AG04450 (cell line): ENCODE results near the gene DNASE2. TPM values are rescaled to one million over a fixed set of nuclear protein-coding genes. Genes with fewer than 3 reads are reported as not detected.
"Not testable (repeated sequence)": the region's sequence is repeated elsewhere in the genome, so short reads cannot be mapped to it uniquely, and the experiment has no call there.

Source experiments
- CTCF ChIA-PET: fragments of 300-600, 350-600 bp; formaldehyde crosslinking; extraction: SDS; loops from one replicate; lab custom pipeline; 2022; ENCODE audit warnings: antibody characterized with exemption, inconsistent platforms; lab: Charles Lee
- POLR2A ChIA-PET: fragments of 350-600 bp; formaldehyde crosslinking; extraction: SDS; loops from one replicate; lab custom pipeline; 2021; ENCODE audit warnings: antibody characterized with exemption, inconsistent platforms; lab: Yijun Ruan, JAX
- DNase-seq: peaks from one replicate; pipeline ENCODE4 v3.0.0-alpha.2; 2011; ENCODE audit warnings: low read depth, low spot score
- H3K27ac ChIP-seq: one replicate; pipeline ENCODE4 v1.5.1; 2012; ENCODE audit warnings: low read depth, low read length, control low read depth
- H3K27me3 ChIP-seq: one replicate; pipeline ENCODE4 v1.6.0; 2012; ENCODE audit warnings: low read length; ENCODE audit not compliant: control insufficient read depth, insufficient read depth
- H3K4me3 ChIP-seq: 2 replicates; pipeline ENCODE4 v1.5.1; 2011; ENCODE audit warnings: mild to moderate bottlenecking, low read depth, low read length, control low read depth
- H3K9me3 ChIP-seq: 2 replicates; pipeline ENCODE4 v1.5.1; 2012; ENCODE audit warnings: low read length; ENCODE audit not compliant: control insufficient read depth, insufficient read depth
- polyA plus RNA-seq: library from polyadenylated mRNA; depleted of rRNA; stranded (reverse); fragments of >200 nt; gene quantifications from 2 replicates; pipeline ENCODE4 v1.2.3, GENCODE V29; 2011
- TF ChIP-seq, protein P1 (sequence below): IDR thresholded peaks from 2 replicates; pipeline ENCODE4 v1.5.1; 2011; ENCODE audit warnings: low read depth, low read length, control low read depth, inconsistent platforms

The DNASE2 gene
- polyA plus RNA-seq, 1 experiment, result 28.9 TPM

- POLR2A ChIA-PET, result interaction anchor here (0.6 to 1.5 kb wide), 6 partner anchors 8 to 100 kb away, joined by 4 to 8 read pairs (median 4); partner anchors contain the start of genes DNASE2 and JUNB
- Histone ChIP-seq H3K4me3 (peak overlapping the region; percentile 91), H3K27ac (peak overlapping the region; percentile 21), H3K9me3 (no peaks in the 10 kb centered on the region; the same call in 1 of the 2 replicates), H3K27me3 (peaks cover 5% of the 10 kb centered on the region)
- no peak for DNase-seq
- TF ChIP-seq, protein P1, sequence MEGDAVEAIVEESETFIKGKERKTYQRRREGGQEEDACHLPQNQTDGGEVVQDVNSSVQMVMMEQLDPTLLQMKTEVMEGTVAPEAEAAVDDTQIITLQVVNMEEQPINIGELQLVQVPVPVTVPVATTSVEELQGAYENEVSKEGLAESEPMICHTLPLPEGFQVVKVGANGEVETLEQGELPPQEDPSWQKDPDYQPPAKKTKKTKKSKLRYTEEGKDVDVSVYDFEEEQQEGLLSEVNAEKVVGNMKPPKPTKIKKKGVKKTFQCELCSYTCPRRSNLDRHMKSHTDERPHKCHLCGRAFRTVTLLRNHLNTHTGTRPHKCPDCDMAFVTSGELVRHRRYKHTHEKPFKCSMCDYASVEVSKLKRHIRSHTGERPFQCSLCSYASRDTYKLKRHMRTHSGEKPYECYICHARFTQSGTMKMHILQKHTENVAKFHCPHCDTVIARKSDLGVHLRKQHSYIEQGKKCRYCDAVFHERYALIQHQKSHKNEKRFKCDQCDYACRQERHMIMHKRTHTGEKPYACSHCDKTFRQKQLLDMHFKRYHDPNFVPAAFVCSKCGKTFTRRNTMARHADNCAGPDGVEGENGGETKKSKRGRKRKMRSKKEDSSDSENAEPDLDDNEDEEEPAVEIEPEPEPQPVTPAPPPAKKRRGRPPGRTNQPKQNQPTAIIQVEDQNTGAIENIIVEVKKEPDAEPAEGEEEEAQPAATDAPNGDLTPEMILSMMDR, result no peak
- CTCF ChIA-PET, result interaction anchor here (1.5 kb wide), 1 partner anchor 126 kb away, joined by 8 read pairs; no protein-coding TSS in a partner anchor
These were observed 10.3 kb upstream of the DNASE2 start for GRCh38 chr19:12891553-12892021.

DNA sequence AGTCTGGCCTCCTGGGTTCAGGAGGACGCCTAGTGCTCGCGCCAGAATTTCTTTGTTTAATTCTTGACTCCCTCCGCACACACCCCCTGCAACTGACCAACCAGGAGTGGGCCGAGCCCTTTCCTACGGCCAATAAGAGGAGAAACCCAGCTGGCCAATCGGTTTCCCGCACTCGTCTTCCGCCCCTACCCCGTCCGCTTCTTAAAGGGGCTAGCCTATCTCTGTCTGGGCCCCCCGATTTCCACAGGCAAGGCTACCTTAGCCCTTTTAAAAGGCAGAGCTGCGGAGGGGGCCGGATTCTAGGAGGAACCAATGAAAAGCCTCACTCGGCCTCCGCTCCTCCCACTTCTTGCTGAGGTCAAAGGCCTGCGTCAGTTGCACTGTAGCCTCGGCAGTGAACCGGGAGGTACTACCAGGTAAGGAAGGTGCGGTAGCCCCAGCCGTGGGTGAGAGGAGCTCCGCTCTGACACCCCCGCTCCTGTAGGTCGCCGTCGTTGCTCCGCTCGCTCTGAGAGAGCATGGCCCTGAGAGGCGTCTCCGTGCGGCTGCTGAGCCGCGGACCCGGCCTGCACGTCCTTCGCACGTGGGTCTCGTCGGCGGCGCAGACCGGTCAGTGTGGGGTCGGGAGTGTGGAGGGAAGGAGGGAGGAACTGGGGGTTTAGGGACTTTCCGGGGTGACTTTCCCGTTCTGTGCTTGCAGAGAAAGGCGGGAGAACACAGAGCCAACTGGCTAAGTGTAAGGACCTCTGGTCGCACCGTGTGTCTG is 9.7 kb upstream of the DNASE2 start, which contains the start of gene GCDH:
Gene GCDH (plus strand): TSS at position 374 of the 766 bp plus-strand sequence. CDS start 145 bp downstream, at position 519.
- POLR2A ChIA-PET, result interaction anchor here (0.5 to 1.5 kb wide), 9 partner anchors 8 to 128 kb away, joined by 3 to 8 read pairs (median 4); partner anchors contain the start of genes DNASE2, FARSA and JUNB
- H3K9me3 ChIP-seq, result no peaks in the 10 kb centered on the region; the same call in 1 of the 2 replicates
- peak within 1 kb of the TSS; percentile 91 for H3K4me3 ChIP-seq
- CTCF ChIA-PET, result interaction anchor here (0.5 to 1.5 kb wide), 5 partner anchors 10 to 125 kb away, joined by 3 to 8 read pairs (median 4); partner anchors contain the start of gene DNASE2
- TF ChIP-seq, protein P1, result no peak
- DNase-seq, result peak; percentile 94
- H3K27me3 ChIP-seq, result peaks cover 11% of the 10 kb centered on the region
- H3K27ac ChIP-seq, result peak within 1 kb of the TSS; percentile 21

- not testable (repeated sequence) for H3K9me3 ChIP-seq, H3K27ac ChIP-seq, DNase-seq
- peaks cover 15% of the 10 kb centered on the region for H3K27me3 ChIP-seq
- ChIA-PET CTCF (interaction anchor here (0.7 to 1.5 kb wide), 3 partner anchors 9 to 124 kb away, joined by 4 to 8 read pairs (median 8); partner anchors contain the start of gene DNASE2), POLR2A (interaction anchor here (0.9 to 1.5 kb wide), 8 partner anchors 8 to 99 kb away, joined by 3 to 7 read pairs (median 4); partner anchors contain the start of genes DNASE2, FARSA and JUNB)
- H3K4me3 ChIP-seq, result peak overlapping the region; percentile 32; the same call in 1 of the 2 replicates
These were observed 9.1 kb upstream of the DNASE2 start for GRCh38 chr19:12890299-12890786.

DNA sequence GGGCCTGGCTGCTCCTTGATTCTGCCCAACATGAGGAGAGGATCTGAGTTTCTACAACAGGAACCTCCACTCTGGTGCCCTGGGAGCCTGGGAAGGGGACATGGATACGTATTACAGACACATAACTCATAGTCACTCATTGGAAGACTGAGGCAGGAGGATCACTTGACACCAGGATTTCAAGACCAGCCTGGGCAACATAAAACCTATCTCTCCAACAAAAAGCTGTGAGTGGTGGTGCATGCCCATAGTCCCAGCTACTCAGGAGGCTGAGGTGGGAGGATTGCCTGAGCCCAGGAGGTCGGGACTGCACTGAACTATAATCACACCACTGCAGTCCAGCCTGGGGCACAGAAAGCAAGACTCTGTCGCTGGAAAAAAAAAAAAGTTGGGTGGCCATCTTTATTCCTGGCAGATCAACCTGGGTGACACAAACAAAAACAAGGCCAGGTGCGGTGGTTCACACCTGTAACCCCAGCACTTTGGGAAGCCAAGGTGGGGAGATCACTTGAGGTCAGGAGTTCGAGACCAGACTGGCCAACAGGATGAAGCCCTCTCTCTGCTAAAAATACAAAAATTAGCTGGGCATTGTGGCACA is 6.9 kb upstream of the DNASE2 start:
- ChIA-PET POLR2A (no interaction called here), CTCF (no interaction called here)
- H3K27me3 ChIP-seq, result peaks cover 33% of the 10 kb centered on the region
- TF ChIP-seq, protein P1, result no peak
- H3K9me3 ChIP-seq, result peaks cover 23% of the 10 kb centered on the region
- no peak overlapping the region for H3K4me3 ChIP-seq
- no peak overlapping the region for H3K27ac ChIP-seq
- no peak for DNase-seq

- peaks cover 24% of the 10 kb centered on the region for H3K9me3 ChIP-seq
- H3K27ac ChIP-seq, result no peak within 1 kb of the TSS
- ChIA-PET POLR2A (no interaction called here), CTCF (interaction anchor here (3.5 kb wide), 1 partner anchor 78 kb away, joined by 17 read pairs; no protein-coding TSS in a partner anchor)
- TF ChIP-seq, protein P1, result no peak
- H3K27me3 ChIP-seq, result peaks cover 33% of the 10 kb centered on the region
- H3K4me3 ChIP-seq, result no peak within 1 kb of the TSS
- DNase-seq, result no peak
These were observed 5.9 kb upstream of the DNASE2 start, which contains the start of gene KLF1 for GRCh38 chr19:12886969-12887747. KLF1 (minus strand) TSS chr19:12887201; CDS start chr19:12887140, 61 bp downstream.
